ENCODE measurements around the gene PLPP2.

PLPP2 gene

GRCh38 chr19:310141-310651 is 19.0 kb upstream of the PLPP2 start:
- no peak for TF ChIP-seq POLR2AphosphoS5 (IDR thresholded peaks at IDR 0.05; ENCODE audit: low read depth, low read length)
- no peak for TF ChIP-seq TAF1 (IDR thresholded peaks at IDR 0.05; ENCODE audit: borderline replicate concordance, insufficient read depth, low read length)
- TF ChIP-seq FOXP2 (optimal IDR thresholded peaks at IDR 0.05; ENCODE audit: borderline replicate concordance, extremely low read depth, extremely low read length, insufficient read depth), result no peak
- TF ChIP-seq REST (IDR thresholded peaks at IDR 0.05; ENCODE audit: insufficient read depth in 1 of 2, low read depth in 2 of 2, low read length in 2 of 2), result no peak
- no peak for TF ChIP-seq SIN3A (IDR thresholded peaks at IDR 0.05; ENCODE audit: borderline replicate concordance, insufficient read depth, low read length)

- TF ChIP-seq POLR2AphosphoS5 (IDR thresholded peaks at IDR 0.05; ENCODE audit: low read depth, low read length), result no peak
- TF ChIP-seq FOXP2 (optimal IDR thresholded peaks at IDR 0.05; ENCODE audit: borderline replicate concordance, extremely low read depth, extremely low read length, insufficient read depth), result no peak
- no peak for TF ChIP-seq TAF1 (IDR thresholded peaks at IDR 0.05; ENCODE audit: borderline replicate concordance, insufficient read depth, low read length)
- TF ChIP-seq SIN3A (IDR thresholded peaks at IDR 0.05; ENCODE audit: borderline replicate concordance, insufficient read depth, low read length), result no peak
- no peak for TF ChIP-seq REST (IDR thresholded peaks at IDR 0.05; ENCODE audit: insufficient read depth in 1 of 2, low read depth in 2 of 2, low read length in 2 of 2)
Observed at GRCh38 chr19:309206-309565, 18.0 kb upstream of the PLPP2 start.

- no peak for TF ChIP-seq POLR2AphosphoS5 (IDR thresholded peaks at IDR 0.05; ENCODE audit: low read depth, low read length)
Observed at GRCh38 chr19:308471-309205, 17.4 kb upstream of the PLPP2 start.

- no peak for TF ChIP-seq FOXP2 (optimal IDR thresholded peaks at IDR 0.05; ENCODE audit: borderline replicate concordance, extremely low read depth, extremely low read length, insufficient read depth)
- TF ChIP-seq REST (IDR thresholded peaks at IDR 0.05; ENCODE audit: insufficient read depth in 1 of 2, low read depth in 2 of 2, low read length in 2 of 2), result no peak
- no peak for TF ChIP-seq POLR2AphosphoS5 (IDR thresholded peaks at IDR 0.05; ENCODE audit: low read depth, low read length)
- no peak for TF ChIP-seq TAF1 (IDR thresholded peaks at IDR 0.05; ENCODE audit: borderline replicate concordance, insufficient read depth, low read length)
- TF ChIP-seq SIN3A (IDR thresholded peaks at IDR 0.05; ENCODE audit: borderline replicate concordance, insufficient read depth, low read length), result no peak
Observed at GRCh38 chr19:307793-308420, 16.7 kb upstream of the PLPP2 start.

GRCh38 chr19:307111-307531 is 15.9 kb upstream of the PLPP2 start:
- TF ChIP-seq POLR2AphosphoS5 (IDR thresholded peaks at IDR 0.05; ENCODE audit: low read depth, low read length), result no peak

GRCh38 chr19:306151-306900 is 15.1 kb upstream of the PLPP2 start:
- no peak for TF ChIP-seq FOXP2 (optimal IDR thresholded peaks at IDR 0.05; ENCODE audit: borderline replicate concordance, extremely low read depth, extremely low read length, insufficient read depth)
- no peak for TF ChIP-seq REST (IDR thresholded peaks at IDR 0.05; ENCODE audit: insufficient read depth in 1 of 2, low read depth in 2 of 2, low read length in 2 of 2)
- TF ChIP-seq POLR2AphosphoS5 (IDR thresholded peaks at IDR 0.05; ENCODE audit: low read depth, low read length), result no peak
- TF ChIP-seq SIN3A (IDR thresholded peaks at IDR 0.05; ENCODE audit: borderline replicate concordance, insufficient read depth, low read length), result no peak
- no peak for TF ChIP-seq TAF1 (IDR thresholded peaks at IDR 0.05; ENCODE audit: borderline replicate concordance, insufficient read depth, low read length)
